HG03378 (cell line): Measurements from ENCODE around the gene MAFF.
A peak's percentile ranks its signal among the peaks of the same experiment; 100 is the strongest.
"Not testable (repeated sequence)": the region's sequence is repeated elsewhere in the genome, so short reads cannot be mapped to it uniquely, and the experiment has no call there.

Experiments
- ATAC-seq: cut with Tn5 transposase; IDR thresholded peaks from one replicate; pipeline ENCODE4 v1.9.1; 2021; ENCODE audit warnings: mild to moderate bottlenecking, moderate library complexity; ENCODE audit not compliant: unreplicated experiment

Gene MAFF

GRCh38 chr22:38177044-38177443 is 24.8 kb upstream of the MAFF start:
- no peak for ATAC-seq

- ATAC-seq = not testable (repeated sequence)
Measured at GRCh38 chr22:38177571-38177925, 24.2 kb upstream of the MAFF start.

GRCh38 chr22:38177926-38178604 is 23.7 kb upstream of the MAFF start:
- no peak for ATAC-seq

- ATAC-seq = not testable (repeated sequence)
Measured at GRCh38 chr22:38178605-38178937, 23.2 kb upstream of the MAFF start.

GRCh38 chr22:38180841-38181452 is 20.8 kb upstream of the MAFF start:
- ATAC-seq = no peak

GRCh38 chr22:38181453-38182200 is 20.2 kb upstream of the MAFF start, which contains the start of gene PLA2G6:
Gene PLA2G6 (minus strand): TSS chr22:38181830. CDS start chr22:38169426, 12,404 bp downstream.
- ATAC-seq = peak; percentile 78

GRCh38 chr22:38184788-38185187 is 17.0 kb upstream of the MAFF start:
- ATAC-seq = no peak

- ATAC-seq = no peak
Measured at GRCh38 chr22:38186429-38186828, 15.4 kb upstream of the MAFF start.

GRCh38 chr22:38187413-38188212 is 14.2 kb upstream of the MAFF start:
- ATAC-seq = no peak

- ATAC-seq = no peak
Measured at GRCh38 chr22:38189104-38189503, 12.7 kb upstream of the MAFF start.

- ATAC-seq = no peak
Measured at GRCh38 chr22:38190581-38190980, 11.2 kb upstream of the MAFF start.

- ATAC-seq = no peak
Measured at GRCh38 chr22:38191055-38191454, 10.7 kb upstream of the MAFF start.

GRCh38 chr22:38191731-38192474 is 9.9 kb upstream of the MAFF start:
- no peak for ATAC-seq

GRCh38 chr22:38192475-38192863 is 9.3 kb upstream of the MAFF start:
- no peak for ATAC-seq

GRCh38 chr22:38193580-38193979 is 8.2 kb upstream of the MAFF start:
- no peak for ATAC-seq

- ATAC-seq = no peak
Measured at GRCh38 chr22:38196791-38197419, 4.9 kb upstream of the MAFF start.

GRCh38 chr22:38199826-38200559 is 1.8 kb upstream of the MAFF start:
- ATAC-seq = no peak

- no peak for ATAC-seq
Measured at GRCh38 chr22:38201371-38201710, 453 bp upstream of the MAFF start.

GRCh38 chr22:38202437-38203089 is 769 bp downstream of the MAFF start:
- ATAC-seq = no peak
